Measurements from ENCODE around the gene SFTA2. TPM values are rescaled to one million over a fixed set of nuclear protein-coding genes. Genes with fewer than 3 reads are reported as not detected.
A peak's percentile ranks its signal among the peaks of the same experiment; 100 is the strongest.

SFTA2 gene
- total and polyA plus RNA-seq, 4 experiments from 2014 or later: 0.44 TPM; not detected in 3

GRCh38 chr6:30942338-30943060, 10.5 kb upstream of the SFTA2 start:
- Mint-ChIP-seq H3K36me3 (no peaks in the 10 kb centered on the region), H3K27ac (no peak overlapping the region), H3K4me3 (no peak overlapping the region), H3K27me3 (peaks cover 31 to 59% of the 10 kb centered on the region in 2 donors), H3K4me1 (peaks cover 0 to 3% (median 0%) of the 10 kb centered on the region in 4 donors), H3K9me3 (no peaks in the 10 kb centered on the region)
- no peak overlapping the region for H3K27ac ChIP-seq (ENCODE audit: low read depth, low read length)
- intact Hi-C loops (cut with micrococcal nuclease): no loop called here
- H3K4me3 ChIP-seq (ENCODE audit: low read length in 2 of 2): no peak overlapping the region
- H3K27me3 ChIP-seq (ENCODE audit: insufficient read depth, low read length): peaks cover 20% of the 10 kb centered on the region
- H3K4me1 ChIP-seq (ENCODE audit: insufficient read depth, low read length): no peaks in the 10 kb centered on the region
- no peaks in the 10 kb centered on the region for H3K36me3 ChIP-seq (ENCODE audit: insufficient read depth, low read length)
- no peak for DNase-seq
- H3K9me3 ChIP-seq (ENCODE audit: control insufficient read depth in 1 of 2, low read length in 2 of 2): no peaks in the 10 kb centered on the region
- POLR2A ChIA-PET (ENCODE audit: partially characterized antibody): no interaction called here
- CTCF ChIA-PET (ENCODE audit: partially characterized antibody): interaction anchor here (1.1 to 1.6 kb wide), 2 partner anchors 27 to 138 kb away, joined by 3 to 4 read pairs; no protein-coding TSS in a partner anchor

- no peaks in the 10 kb centered on the region for H3K36me3 Mint-ChIP-seq
- CTCF ChIA-PET (ENCODE audit: partially characterized antibody): no interaction called here
- no peak within 1 kb of the TSS for H3K4me3 Mint-ChIP-seq
- Histone ChIP-seq H3K9me3 (ENCODE audit: control insufficient read depth in 1 of 2, low read length in 2 of 2) (no peaks in the 10 kb centered on the region), H3K27me3 (ENCODE audit: insufficient read depth, low read length) (peaks cover 20% of the 10 kb centered on the region), H3K4me3 (ENCODE audit: low read length in 2 of 2) (no peak within 1 kb of the TSS), H3K27ac (ENCODE audit: low read depth, low read length) (no peak within 1 kb of the TSS), H3K4me1 (ENCODE audit: insufficient read depth, low read length) (no peaks in the 10 kb centered on the region), H3K36me3 (ENCODE audit: insufficient read depth, low read length) (no peaks in the 10 kb centered on the region)
- POLR2A ChIA-PET (ENCODE audit: partially characterized antibody): no interaction called here
- H3K27me3 Mint-ChIP-seq: peaks cover 29 to 51% of the 10 kb centered on the region in 2 donors
- H3K4me1 Mint-ChIP-seq: peaks cover 0 to 4% (median 0%) of the 10 kb centered on the region in 4 donors
- DNase-seq: no peak
- no peak within 1 kb of the TSS for H3K27ac Mint-ChIP-seq
- intact Hi-C loops (cut with micrococcal nuclease): no loop called here
- no peaks in the 10 kb centered on the region for H3K9me3 Mint-ChIP-seq
Measured at GRCh38 chr6:30940361-30940986, 8.5 kb upstream of the SFTA2 start, which contains the start of gene MUCL3. TSS of gene MUCL3 (plus strand) at chr6:30940973. CDS start at chr6:30941000, 27 bp downstream.

- Histone ChIP-seq H3K36me3 (ENCODE audit: insufficient read depth, low read length) (no peaks in the 10 kb centered on the region), H3K27me3 (ENCODE audit: insufficient read depth, low read length) (peaks cover 15% of the 10 kb centered on the region), H3K4me3 (ENCODE audit: low read length in 2 of 2) (no peak overlapping the region), H3K9me3 (ENCODE audit: control insufficient read depth in 1 of 2, low read length in 2 of 2) (no peaks in the 10 kb centered on the region), H3K4me1 (ENCODE audit: insufficient read depth, low read length) (no peaks in the 10 kb centered on the region), H3K27ac (ENCODE audit: low read depth, low read length) (no peak overlapping the region)
- DNase-seq: no peak
- Mint-ChIP-seq H3K36me3 (no peaks in the 10 kb centered on the region), H3K4me1 (peaks cover 0 to 7% (median 1%) of the 10 kb centered on the region in 4 donors), H3K27ac (no peak overlapping the region), H3K9me3 (no peaks in the 10 kb centered on the region), H3K4me3 (no peak overlapping the region), H3K27me3 (peaks cover 24 to 42% of the 10 kb centered on the region in 2 donors)
- intact Hi-C loops (cut with micrococcal nuclease): no loop called here
- ChIA-PET POLR2A (ENCODE audit: partially characterized antibody) (no interaction called here), CTCF (ENCODE audit: partially characterized antibody) (no interaction called here)
Measured at GRCh38 chr6:30939473-30939872, 7.5 kb upstream of the SFTA2 start.

- intact Hi-C loops (cut with micrococcal nuclease): no loop called here
- no peak overlapping the region for H3K4me3 Mint-ChIP-seq
- H3K4me1 Mint-ChIP-seq: peaks cover 0 to 7% (median 1%) of the 10 kb centered on the region in 4 donors
- Histone ChIP-seq H3K4me3 (ENCODE audit: low read length in 2 of 2) (no peak overlapping the region), H3K27me3 (ENCODE audit: insufficient read depth, low read length) (peaks cover 15% of the 10 kb centered on the region), H3K36me3 (ENCODE audit: insufficient read depth, low read length) (no peaks in the 10 kb centered on the region), H3K4me1 (ENCODE audit: insufficient read depth, low read length) (no peaks in the 10 kb centered on the region), H3K27ac (ENCODE audit: low read depth, low read length) (no peak overlapping the region), H3K9me3 (ENCODE audit: control insufficient read depth in 1 of 2, low read length in 2 of 2) (no peaks in the 10 kb centered on the region)
- no peak for DNase-seq
- H3K9me3 Mint-ChIP-seq: no peaks in the 10 kb centered on the region
- ChIA-PET POLR2A (ENCODE audit: partially characterized antibody) (no interaction called here), CTCF (ENCODE audit: partially characterized antibody) (no interaction called here)
- no peak overlapping the region for H3K27ac Mint-ChIP-seq
- peaks cover 21 to 40% of the 10 kb centered on the region in 2 donors for H3K27me3 Mint-ChIP-seq
- no peaks in the 10 kb centered on the region for H3K36me3 Mint-ChIP-seq
Measured at GRCh38 chr6:30938730-30939129, 6.8 kb upstream of the SFTA2 start.

GRCh38 chr6:30937265-30937664, 5.3 kb upstream of the SFTA2 start:
- Histone ChIP-seq H3K27ac (ENCODE audit: low read depth, low read length) (no peak overlapping the region), H3K4me1 (ENCODE audit: insufficient read depth, low read length) (no peaks in the 10 kb centered on the region), H3K36me3 (ENCODE audit: insufficient read depth, low read length) (no peaks in the 10 kb centered on the region), H3K9me3 (ENCODE audit: control insufficient read depth in 1 of 2, low read length in 2 of 2) (no peaks in the 10 kb centered on the region), H3K4me3 (ENCODE audit: low read length in 2 of 2) (no peak overlapping the region), H3K27me3 (ENCODE audit: insufficient read depth, low read length) (peaks cover 5% of the 10 kb centered on the region)
- no peak overlapping the region for H3K4me3 Mint-ChIP-seq
- H3K36me3 Mint-ChIP-seq: no peaks in the 10 kb centered on the region
- POLR2A ChIA-PET (ENCODE audit: partially characterized antibody): no interaction called here
- no peaks in the 10 kb centered on the region for H3K9me3 Mint-ChIP-seq
- intact Hi-C loops (cut with micrococcal nuclease): no loop called here
- CTCF ChIA-PET (ENCODE audit: partially characterized antibody): no interaction called here
- peaks cover 0 to 4% (median 1%) of the 10 kb centered on the region in 4 donors for H3K4me1 Mint-ChIP-seq
- DNase-seq: no peak
- peaks cover 11 to 29% of the 10 kb centered on the region in 2 donors for H3K27me3 Mint-ChIP-seq
- H3K27ac Mint-ChIP-seq: peak overlapping the region in 1 of 7 donors; percentile 65

GRCh38 chr6:30935018-30935417, 3.0 kb upstream of the SFTA2 start:
- Histone ChIP-seq H3K27ac (ENCODE audit: low read depth, low read length) (no peak overlapping the region), H3K4me1 (ENCODE audit: insufficient read depth, low read length) (no peaks in the 10 kb centered on the region), H3K9me3 (ENCODE audit: control insufficient read depth in 1 of 2, low read length in 2 of 2) (no peaks in the 10 kb centered on the region), H3K36me3 (ENCODE audit: insufficient read depth, low read length) (no peaks in the 10 kb centered on the region), H3K27me3 (ENCODE audit: insufficient read depth, low read length) (no peaks in the 10 kb centered on the region), H3K4me3 (ENCODE audit: low read length in 2 of 2) (no peak overlapping the region)
- no peak overlapping the region for H3K4me3 Mint-ChIP-seq
- intact Hi-C loops (cut with micrococcal nuclease): no loop called here
- H3K27me3 Mint-ChIP-seq: peaks cover 5 to 11% of the 10 kb centered on the region in 2 donors
- peaks cover 0 to 4% (median 1%) of the 10 kb centered on the region in 4 donors for H3K4me1 Mint-ChIP-seq
- H3K27ac Mint-ChIP-seq: peak overlapping the region in 2 of 7 donors; percentile 2 to 85
- ChIA-PET CTCF (ENCODE audit: partially characterized antibody) (no interaction called here), POLR2A (ENCODE audit: partially characterized antibody) (no interaction called here)
- no peaks in the 10 kb centered on the region for H3K36me3 Mint-ChIP-seq
- DNase-seq: no peak
- no peaks in the 10 kb centered on the region for H3K9me3 Mint-ChIP-seq

- intact Hi-C loops (cut with micrococcal nuclease): no loop called here
- no peak overlapping the region for H3K4me3 ChIP-seq (ENCODE audit: low read length in 2 of 2)
- H3K27me3 ChIP-seq (ENCODE audit: insufficient read depth, low read length): no peaks in the 10 kb centered on the region
- Mint-ChIP-seq H3K27ac (peak overlapping the region in 1 of 7 donors; percentile 84), H3K4me1 (peaks cover 0 to 4% (median 1%) of the 10 kb centered on the region in 4 donors), H3K36me3 (peaks cover 0 to 12% of the 10 kb centered on the region in 2 donors), H3K27me3 (peaks cover 0 to 3% of the 10 kb centered on the region in 2 donors), H3K9me3 (peaks cover 0 to 13% (median 4%) of the 10 kb centered on the region in 8 donors), H3K4me3 (no peak overlapping the region)
- no peaks in the 10 kb centered on the region for H3K9me3 ChIP-seq (ENCODE audit: control insufficient read depth in 1 of 2, low read length in 2 of 2)
- no peak overlapping the region for H3K27ac ChIP-seq (ENCODE audit: low read depth, low read length)
- H3K4me1 ChIP-seq (ENCODE audit: insufficient read depth, low read length): no peaks in the 10 kb centered on the region
- no peak for DNase-seq
- H3K36me3 ChIP-seq (ENCODE audit: insufficient read depth, low read length): no peaks in the 10 kb centered on the region
- ChIA-PET CTCF (ENCODE audit: partially characterized antibody) (no interaction called here), POLR2A (ENCODE audit: partially characterized antibody) (no interaction called here)
Measured at GRCh38 chr6:30932665-30933365, 845 bp upstream of the SFTA2 start.
